K562 (cell line): ENCODE measurements around the gene RSPH6A. TPM values are rescaled to one million over a fixed set of nuclear protein-coding genes. Genes with fewer than 3 reads are reported as not detected.

ENCODE experiments used
- DMBX1 ChIP-seq: fragments of 250-450 bp; sonication (Bioruptor Pico); IDR thresholded peaks from 2 replicates; pipeline ENCODE4 v1.8.0; 2022; ENCODE audit warnings: inconsistent platforms, mild to moderate bottlenecking, moderate library complexity, borderline replicate concordance
- DNMT1 ChIP-seq: fragments of 450-650 bp; IDR thresholded peaks from 2 replicates; pipeline ENCODE4 v1.6.1; 2016; ENCODE audit warnings: antibody characterized with exemption, mild to moderate bottlenecking
- GATAD2B ChIP-seq: fragments of 450-650 bp; IDR thresholded peaks from 2 replicates; pipeline ENCODE4 v1.6.1; 2017; ENCODE audit warnings: mild to moderate bottlenecking, borderline replicate concordance
- ILF3 ChIP-seq: fragments of 450-650 bp; IDR thresholded peaks from 2 replicates; pipeline ENCODE4 v1.6.1; 2018; ENCODE audit warnings: antibody characterized with exemption, mild to moderate bottlenecking, moderate library complexity, borderline replicate concordance
- MCM5 ChIP-seq: fragments of 450-650 bp; IDR thresholded peaks from 2 replicates; pipeline ENCODE4 v1.6.1; 2016; ENCODE audit warnings: low read depth
- MEF2D ChIP-seq: conservative IDR thresholded peaks from 2 replicates; pipeline ENCODE4 v1.6.1; 2016; ENCODE audit warnings: low read depth, missing genetic modification characterization, missing compliant biosample characterization
- MXI1 ChIP-seq: IDR thresholded peaks from 2 replicates; pipeline ENCODE4 v1.6.1; 2011; ENCODE audit warnings: low read depth, mild to moderate bottlenecking, improper control_type of control experiment, low read length
- NKRF ChIP-seq: fragments of 450-650 bp; IDR thresholded peaks from 2 replicates; pipeline ENCODE4 v1.6.1; 2016; ENCODE audit warnings: borderline replicate concordance
- PTRF ChIP-seq: fragments of 450-650 bp; IDR thresholded peaks from 2 replicates; pipeline ENCODE4 v1.6.1; 2016; ENCODE audit warnings: mild to moderate bottlenecking, missing genetic modification characterization, missing compliant biosample characterization
- RNF219 ChIP-seq: fragments of 250-450 bp; sonication (Bioruptor Pico); IDR thresholded peaks from 2 replicates; pipeline ENCODE4 v1.5.0; 2022; ENCODE audit warnings: mild to moderate bottlenecking
- THAP12 ChIP-seq: fragments of 250-450 bp; sonication (Bioruptor Pico); IDR thresholded peaks from 2 replicates; pipeline ENCODE4 v1.9.0; 2021; ENCODE audit warnings: mild to moderate bottlenecking, inconsistent platforms
- THRB ChIP-seq: fragments of 450-650 bp; formaldehyde crosslinking; conservative IDR thresholded peaks from 2 replicates; pipeline ENCODE4 v1.4.0; 2022; ENCODE audit warnings: mild to moderate bottlenecking, missing genetic modification characterization
- ZBTB33 ChIP-seq: sonication (generic); formaldehyde crosslinking; IDR thresholded peaks from 2 replicates; pipeline ENCODE4 v1.8.1; 2023; ENCODE audit warnings: mild to moderate bottlenecking, missing genetic modification reagents
- ZNF175 ChIP-seq: fragments of 200-800 bp; sonication (Bioruptor generic); IDR thresholded peaks from 2 replicates; pipeline ENCODE4 v1.6.1; 2016; ENCODE audit warnings: low read depth, mild to moderate bottlenecking, missing genetic modification characterization, missing compliant biosample characterization
- ZNF274 ChIP-seq: IDR thresholded peaks from 2 replicates; pipeline ENCODE4 v1.6.1; 2011; ENCODE audit warnings: low read depth, mild to moderate bottlenecking, low read length, moderate library complexity, borderline replicate concordance
- ZNF668 ChIP-seq: fragments of 250-450 bp; sonication (Bioruptor Pico); IDR thresholded peaks from 2 replicates; pipeline ENCODE4 v1.8.0; 2022; ENCODE audit warnings: mild to moderate bottlenecking, inconsistent platforms
- ZNF75A ChIP-seq: fragments of 450-650 bp; formaldehyde crosslinking; IDR thresholded peaks from 2 replicates; pipeline ENCODE4 v1.4.0; 2020; ENCODE audit warnings: mild to moderate bottlenecking
- polyA plus RNA-seq, 8 experiments: library from polyadenylated mRNA; depleted of rRNA in 4 of 8; stranded (reverse) in 5 of 8; unstranded in 3 of 8; fragments of >200 nt; fragmentation: Nextera tagmentation in 2 of 8; fragmentation: Illumina TruSeq in 1 of 8; extraction: Ambion mirVana in 2 of 8; extraction: Trizol in 1 of 8; gene quantifications; 2 replicates each; pipeline versions ENCODE4 v1.2.1 to v1.2.3, GENCODE V29; 2011 to 2014; ENCODE audit warnings: inconsistent platforms in 1 of 8, missing spikeins in 1 of 8
- total RNA-seq, 7 experiments: library from RNA; depleted of rRNA in 6 of 7; stranded (reverse); fragments of >200 nt in 6 of 7; fragmentation: Illumina TruSeq in 2 of 7; extraction: Trizol in 2 of 7; gene quantifications; 2 replicates each; pipeline versions ENCODE4 v1.2.1 to v1.2.3, GENCODE V29; 2011 to 2021; ENCODE audit warnings: low replicate concordance in 1 of 7

Gene RSPH6A
- total and polyA plus RNA-seq, 9 of the 15 experiments (the other 6 are each of a cell fraction or from before 2014, with no cell fraction given), result 0.03 to 0.15 (median 0.07) TPM; not detected in 5

GRCh38 chr19:45862564-45863334 lies 47.6 kb upstream of the RSPH6A start, which contains the start of gene SYMPK (continued):
- no peak for TF ChIP-seq MXI1
- TF ChIP-seq THRB (CRISPR knock-in tag), result no peak
- TF ChIP-seq PTRF (tag), result no peak
- TF ChIP-seq ILF3, result no peak
- no peak for TF ChIP-seq THAP12 (CRISPR knock-in tag)
- TF ChIP-seq ZNF175 (CRISPR knock-in tag), result 0 out of 2 replicates have a peak, but pooled peaks have one; percentile 25
- TF ChIP-seq RNF219 (CRISPR knock-in tag), result no peak
- no peak for TF ChIP-seq GATAD2B
- no peak for TF ChIP-seq ZNF75A
- TF ChIP-seq DMBX1 (CRISPR knock-in tag), result no peak
- TF ChIP-seq ZNF668, result no peak
- no peak for TF ChIP-seq DNMT1
- TF ChIP-seq ZBTB33 (CRISPR knock-in tag), result no peak
- no peak for TF ChIP-seq MEF2D (tag)
- TF ChIP-seq NKRF, result peak; percentile 84
- no peak for TF ChIP-seq ZNF274
- no peak for TF ChIP-seq MCM5
